HPDE6-E6E7 (cell line): ENCODE measurements around the gene PAPPA.

Experiments
- DNase-seq: peaks from one replicate; pipeline ENCODE4 v3.0.0; 2011; ENCODE audit warnings: missing footprints; ENCODE audit errors: extremely low spot score

PAPPA gene

GRCh38 chr9:116275418-116276195, 122.0 kb downstream of the PAPPA start:
- DNase-seq = no peak

DNA sequence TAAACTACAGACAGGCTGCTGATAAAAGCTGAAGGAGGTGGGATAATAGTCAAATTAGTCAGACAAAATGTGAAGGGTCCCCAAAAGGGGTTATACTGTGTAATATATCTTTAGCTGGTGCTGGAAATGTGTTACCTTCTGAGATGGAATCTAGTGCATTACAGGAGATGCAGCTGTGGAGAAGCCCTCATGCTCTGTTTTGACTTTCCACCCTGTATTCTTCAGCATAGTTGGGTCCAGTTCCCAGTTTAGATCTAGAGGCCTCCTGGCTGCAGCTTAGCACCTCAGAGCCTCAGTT, 122.6 kb downstream of the PAPPA start:
- no peak for DNase-seq

GRCh38 chr9:116276651-116277121, 123.1 kb downstream of the PAPPA start:
- no peak for DNase-seq

DNA sequence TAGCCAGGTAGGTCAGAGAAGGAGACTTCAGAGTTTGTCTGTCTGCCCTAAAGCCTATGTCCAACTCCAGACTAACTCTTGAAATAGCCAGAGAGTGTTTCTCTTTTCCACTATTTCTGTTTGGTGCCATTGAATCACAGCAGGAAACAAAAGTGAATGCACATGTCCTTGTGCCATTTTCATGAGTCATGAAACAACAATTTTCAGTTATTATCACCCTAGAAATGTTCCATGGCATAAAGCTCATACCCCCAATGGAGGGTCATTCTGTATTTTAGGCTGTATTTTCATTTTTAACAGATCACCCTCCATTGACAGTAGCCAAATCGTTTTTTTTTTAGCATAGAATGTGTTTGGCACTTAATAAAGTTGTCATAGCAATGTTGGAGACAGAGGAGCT, 124.7 kb downstream of the PAPPA start:
- DNase-seq = no peak

DNA sequence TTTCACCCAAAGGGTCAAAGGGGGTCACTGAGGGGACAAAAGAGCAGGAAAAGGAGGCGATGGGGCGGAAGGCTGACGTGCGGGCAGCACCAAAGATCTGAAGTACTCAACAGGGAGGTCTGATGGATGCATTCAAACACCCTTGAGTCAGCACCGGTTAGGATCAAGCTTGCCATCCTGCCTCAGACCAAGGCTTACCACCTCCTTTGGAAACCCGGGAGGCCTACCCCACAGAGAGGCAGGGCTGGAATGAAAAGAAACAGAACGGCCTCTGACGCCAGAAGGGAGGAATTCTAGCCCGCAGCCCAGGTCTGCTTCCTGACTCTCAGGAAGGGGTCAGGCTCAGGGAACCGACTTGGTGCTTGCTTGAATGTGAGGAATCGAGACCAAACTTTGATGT, 125.6 kb downstream of the PAPPA start:
- no peak for DNase-seq

- DNase-seq = no peak
These were observed 126.9 kb downstream of the PAPPA start for GRCh38 chr9:116280529-116280928.

- no peak for DNase-seq
These were observed 129.0 kb downstream of the PAPPA start for GRCh38 chr9:116282597-116282996.

DNA sequence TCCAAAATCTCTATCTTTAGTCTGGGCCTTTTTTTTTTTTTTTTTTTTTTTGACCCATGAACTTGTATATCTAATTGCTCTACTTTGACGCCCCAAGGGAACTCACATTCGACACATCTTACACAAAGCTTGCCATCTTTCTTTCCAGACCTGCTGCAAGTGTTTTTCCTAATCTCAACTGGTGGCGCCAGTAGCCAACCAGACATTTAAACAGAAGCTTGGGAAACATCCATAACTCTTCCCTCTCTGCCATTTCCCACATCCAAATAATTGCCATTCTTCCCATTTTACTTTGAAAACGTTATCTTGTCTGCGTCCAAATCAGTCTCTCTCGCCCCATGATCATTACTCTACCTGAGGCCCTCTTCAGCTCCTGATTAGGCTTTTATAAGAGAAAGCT, 130.9 kb downstream of the PAPPA start:
- no peak for DNase-seq

GRCh38 chr9:116285320-116285719, 131.7 kb downstream of the PAPPA start:
- no peak for DNase-seq

GRCh38 chr9:116286297-116286696, 132.7 kb downstream of the PAPPA start:
- DNase-seq = no peak

- DNase-seq = no peak
These were observed 134.1 kb downstream of the PAPPA start for GRCh38 chr9:116287721-116288120.

DNA sequence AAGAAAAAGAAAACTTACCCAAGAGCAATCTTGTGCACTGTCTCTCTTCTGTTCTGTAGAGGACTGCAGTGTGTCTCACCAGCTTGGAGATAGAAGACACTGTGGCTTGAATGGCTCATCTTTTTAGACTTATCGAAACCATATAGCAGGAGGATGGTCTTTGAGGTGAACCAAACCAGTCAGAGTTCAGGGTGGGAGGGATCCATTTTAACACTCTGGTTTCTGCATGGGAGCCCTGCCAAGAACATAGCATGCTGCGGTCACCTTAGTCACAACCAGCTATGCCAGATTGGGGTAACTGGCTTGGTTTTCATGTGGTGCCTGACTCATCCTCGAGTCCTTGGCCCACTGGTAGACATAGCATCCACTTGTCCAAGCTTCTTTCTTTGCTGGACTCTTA, 135.1 kb downstream of the PAPPA start:
- peak; percentile 19 for DNase-seq

DNA sequence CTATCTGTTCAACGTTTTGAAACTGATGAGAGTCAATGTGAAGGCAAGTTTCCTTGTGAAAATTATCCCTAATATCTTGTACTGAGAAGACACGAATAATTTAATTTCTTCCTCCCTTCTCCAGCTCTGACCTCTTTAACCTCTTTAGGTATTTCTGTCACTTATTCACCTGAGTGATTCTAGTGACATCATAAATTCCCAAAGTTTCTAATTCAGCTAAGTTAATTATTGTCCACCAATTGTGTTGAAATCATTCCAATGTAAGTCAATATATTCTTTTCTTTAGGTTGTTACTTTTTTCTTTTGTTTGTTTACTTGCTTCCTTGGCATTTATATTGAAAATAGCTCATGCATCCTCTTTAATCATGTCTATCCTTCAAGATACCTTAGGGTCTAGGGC, 143.8 kb downstream of the PAPPA start:
- no peak for DNase-seq

GRCh38 chr9:116298249-116298648, 144.7 kb downstream of the PAPPA start:
- DNase-seq = no peak

GRCh38 chr9:116298878-116299391, 145.3 kb downstream of the PAPPA start:
- DNase-seq = no peak

- DNase-seq = no peak
These were observed 146.8 kb downstream of the PAPPA start for GRCh38 chr9:116300360-116300870.

DNA sequence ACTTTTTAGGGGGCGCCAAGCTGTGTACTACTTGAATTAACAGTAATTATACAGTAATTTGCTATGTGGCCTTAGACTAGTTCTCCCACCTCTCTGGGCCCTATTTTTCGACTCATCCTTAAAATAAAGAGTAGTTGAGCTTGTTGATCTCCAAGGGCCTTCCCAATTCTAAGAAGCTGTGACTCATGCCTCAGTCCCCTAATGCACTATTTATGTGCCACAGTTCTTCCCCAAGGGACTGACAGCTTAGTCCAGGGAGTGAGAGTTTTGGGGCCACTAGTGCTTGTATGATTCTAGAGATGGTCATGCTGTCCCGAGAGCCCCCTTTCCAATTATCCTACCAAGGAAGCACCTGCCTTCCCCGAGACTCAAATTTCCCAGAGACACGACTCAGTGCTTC, 149.7 kb downstream of the PAPPA start:
- no peak for DNase-seq

GRCh38 chr9:116303886-116304538, 150.4 kb downstream of the PAPPA start:
- no peak for DNase-seq

GRCh38 chr9:116304761-116305160, 151.2 kb downstream of the PAPPA start:
- no peak for DNase-seq

DNA sequence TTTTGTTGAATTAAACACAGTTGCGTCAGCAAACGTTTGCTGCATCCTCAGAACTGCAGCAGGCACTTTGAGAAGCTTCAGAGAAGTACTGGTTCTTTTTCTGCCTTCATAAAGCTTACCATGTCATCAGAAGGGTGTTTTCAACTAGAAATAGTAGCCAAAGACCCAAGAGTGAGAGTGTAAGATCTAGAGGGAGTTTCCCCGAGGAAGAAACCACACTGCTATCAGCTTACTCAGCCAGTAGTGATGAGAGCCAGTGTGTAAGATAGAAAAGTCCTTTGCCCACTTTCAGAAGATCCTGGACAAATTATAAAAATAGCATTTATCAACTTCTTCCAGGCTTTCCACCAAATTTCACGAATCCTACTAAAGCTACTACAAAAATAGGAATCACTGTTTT, 154.5 kb downstream of the PAPPA start:
- DNase-seq = no peak

DNA sequence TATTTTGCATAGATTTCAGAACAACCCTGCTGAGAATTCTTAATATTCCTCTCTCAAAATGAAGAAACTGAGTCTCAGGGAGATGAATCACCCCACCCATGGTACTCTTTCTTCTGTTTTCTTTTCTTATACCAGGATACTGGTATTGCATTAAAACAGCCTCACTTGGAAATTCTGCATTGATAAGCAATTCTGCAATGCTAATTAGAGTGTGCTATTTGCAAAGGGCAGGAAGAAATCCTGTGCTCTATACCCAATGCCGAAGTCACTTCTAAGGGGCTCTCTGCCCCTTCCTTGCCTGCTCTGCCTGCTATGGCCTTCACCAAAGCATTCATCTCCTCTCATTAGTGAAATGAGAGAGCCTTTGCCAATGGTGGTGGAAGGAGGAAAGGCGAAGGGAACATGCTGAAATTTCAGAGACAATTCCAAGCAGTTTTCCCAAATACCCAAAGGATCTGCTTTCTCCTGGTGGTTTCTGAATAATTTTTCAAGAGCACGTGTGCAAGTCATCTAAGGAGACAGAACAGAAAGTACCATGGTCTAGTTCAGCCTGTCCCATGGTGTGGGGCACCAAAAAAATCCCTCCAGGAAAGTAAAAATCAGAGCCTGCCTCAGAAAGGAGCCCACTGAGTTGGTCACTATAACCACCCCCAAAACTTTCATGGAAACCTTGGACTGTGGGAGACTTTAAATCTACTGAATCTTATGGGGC, 156.5 kb downstream of the PAPPA start:
- DNase-seq = no peak

DNA sequence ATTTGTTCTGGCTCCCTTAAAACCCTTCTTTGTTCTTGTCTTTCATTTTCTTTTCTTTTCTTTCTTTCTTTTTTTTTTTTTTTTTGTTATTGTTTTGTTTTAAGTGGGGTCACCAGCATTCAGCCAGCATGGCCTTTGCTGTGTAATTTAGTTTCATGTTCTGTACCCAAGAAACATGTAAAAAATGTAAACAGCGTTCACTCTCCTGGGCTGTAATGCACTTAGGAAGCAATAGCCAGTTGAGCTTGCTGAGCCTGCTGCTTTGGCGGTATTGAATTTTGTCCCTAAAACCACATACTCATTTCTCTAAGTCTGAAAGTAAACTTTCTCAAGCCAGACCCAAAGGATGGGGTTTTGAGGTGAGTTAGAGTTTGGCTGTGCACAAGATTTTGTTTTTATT, 158.6 kb downstream of the PAPPA start:
- no peak for DNase-seq

- no peak for DNase-seq
These were observed 160.0 kb downstream of the PAPPA start for GRCh38 chr9:116313638-116314037.
